OCI-LY3 (cell line): ENCODE results near the gene VAV1.

Source experiments
- EZH2phosphoT487 ChIP-seq: fragments of 200-600 bp; shearing (Covaris generic); IDR thresholded peaks from 2 replicates; pipeline ENCODE4 v1.6.1; 2018; ENCODE audit warnings: antibody characterized with exemption, mixed run types, low read depth
- TF ChIP-seq, protein P1 (sequence below): fragments of 200-600, 300-600 bp; sonication (generic); IDR thresholded peaks from 2 replicates; pipeline ENCODE4 v1.5.1; 2014; ENCODE audit warnings: antibody characterized with exemption, low read length, low read depth

- TF ChIP-seq, protein P1, sequence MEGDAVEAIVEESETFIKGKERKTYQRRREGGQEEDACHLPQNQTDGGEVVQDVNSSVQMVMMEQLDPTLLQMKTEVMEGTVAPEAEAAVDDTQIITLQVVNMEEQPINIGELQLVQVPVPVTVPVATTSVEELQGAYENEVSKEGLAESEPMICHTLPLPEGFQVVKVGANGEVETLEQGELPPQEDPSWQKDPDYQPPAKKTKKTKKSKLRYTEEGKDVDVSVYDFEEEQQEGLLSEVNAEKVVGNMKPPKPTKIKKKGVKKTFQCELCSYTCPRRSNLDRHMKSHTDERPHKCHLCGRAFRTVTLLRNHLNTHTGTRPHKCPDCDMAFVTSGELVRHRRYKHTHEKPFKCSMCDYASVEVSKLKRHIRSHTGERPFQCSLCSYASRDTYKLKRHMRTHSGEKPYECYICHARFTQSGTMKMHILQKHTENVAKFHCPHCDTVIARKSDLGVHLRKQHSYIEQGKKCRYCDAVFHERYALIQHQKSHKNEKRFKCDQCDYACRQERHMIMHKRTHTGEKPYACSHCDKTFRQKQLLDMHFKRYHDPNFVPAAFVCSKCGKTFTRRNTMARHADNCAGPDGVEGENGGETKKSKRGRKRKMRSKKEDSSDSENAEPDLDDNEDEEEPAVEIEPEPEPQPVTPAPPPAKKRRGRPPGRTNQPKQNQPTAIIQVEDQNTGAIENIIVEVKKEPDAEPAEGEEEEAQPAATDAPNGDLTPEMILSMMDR = no peak
- no peak for TF ChIP-seq EZH2phosphoT487
Observed at GRCh38 chr19:6828306-6828697, 55.8 kb downstream of the VAV1 start.
